GM12878 (cell line): Measurements from ENCODE around the gene LCAT. TPM values are rescaled to one million over a fixed set of nuclear protein-coding genes. Genes with fewer than 3 reads are reported as not detected.

Experiments used
- ATAC-seq: fragments of 200-7000 bp; cut with Tn5 transposase; 3 replicates; pipeline ENCODE4 v1.9.1; 2020; ENCODE audit warnings: mild to moderate bottlenecking, moderate library complexity
- BruUV-seq: library from RNA; stranded (reverse); fragments of 400-500 nt; replicated peaks from 2 replicates; lab custom pipeline; 2021; lab: Mats Ljungman, UMichigan
- CTCF ChIA-PET: fragments of 300-600 bp; sonication (Branson Sonifier 250); formaldehyde crosslinking; extraction: SDS; loops from one replicate; lab custom pipeline; 2021; ENCODE audit warnings: inconsistent platforms; lab: Yijun Ruan, JAX
- POLR2A ChIA-PET: fragments of 350-600 bp; formaldehyde crosslinking; extraction: SDS; loops from one replicate; lab custom pipeline; 2021; ENCODE audit warnings: inconsistent platforms; lab: Charles Lee
- RAD21 ChIA-PET: fragments of 300-600 bp; sonication (Branson Sonifier 250); formaldehyde crosslinking; loops from one replicate; lab custom pipeline; 2023; ENCODE audit warnings: antibody characterized with exemption; ENCODE audit not compliant: unreplicated experiment; lab: Charles Lee
- SMC1A ChIA-PET: fragments of 300-600 bp; sonication (Branson Sonifier 250); formaldehyde crosslinking; loops from one replicate; lab custom pipeline; 2023; ENCODE audit not compliant: unreplicated experiment, uncharacterized antibody; lab: Charles Lee
- DNase-seq: peaks from one replicate; pipeline ENCODE4 v3.0.0-alpha.2; 2011; ENCODE audit warnings: low read depth, low spot score
- FAIRE-seq: peaks from 3 replicates; lab custom pipeline; 2011; peaks lifted over from hg19 to GRCh38; lab: Jason Lieb, UNC
- H2AFZ ChIP-seq: 2 replicates; pipeline ENCODE4 v1.6.0; 2011; ENCODE audit warnings: low read depth, low read length, control low read depth; ENCODE audit not compliant: control insufficient read depth
- H3K27ac ChIP-seq: 2 replicates; pipeline ENCODE4 v1.5.1; 2011; ENCODE audit warnings: control low read depth; ENCODE audit not compliant: control insufficient read depth, insufficient read depth
- H3K27me3 ChIP-seq, 2 experiments: replicated peaks in 1 of 2; 2 replicates each; pipeline versions ENCODE4 v1.6.0 to v1.6.1; 2011; ENCODE audit warnings: low read length in 1 of 2; ENCODE audit not compliant: control insufficient read depth in 2 of 2, insufficient read depth in 2 of 2
- H3K36me3 ChIP-seq, 2 experiments: 2 replicates each; pipeline ENCODE4 v1.5.1; 2011; ENCODE audit warnings: low read length in 1 of 2; ENCODE audit not compliant: control insufficient read depth in 2 of 2, insufficient read depth in 2 of 2
- H3K4me1 ChIP-seq: 2 replicates; pipeline ENCODE4 v1.6.1; 2011; ENCODE audit warnings: mild to moderate bottlenecking, low read length, moderate library complexity, mixed read lengths; ENCODE audit not compliant: control insufficient read depth, insufficient read depth
- H3K4me2 ChIP-seq: 2 replicates; pipeline ENCODE4 v1.6.0; 2011; ENCODE audit warnings: control low read depth; ENCODE audit not compliant: control insufficient read depth, insufficient read depth
- H3K4me3 ChIP-seq: fragments of 200-600 bp; sonication (generic); 2 replicates; pipeline ENCODE4 v1.5.1; 2016
- H3K79me2 ChIP-seq: 2 replicates; pipeline ENCODE4 v1.6.0; 2011; ENCODE audit warnings: low read length; ENCODE audit not compliant: control insufficient read depth, insufficient read depth
- H3K9ac ChIP-seq: 2 replicates; pipeline ENCODE4 v1.8.0; 2011; ENCODE audit warnings: low read length, control low read depth, mixed read lengths; ENCODE audit not compliant: control insufficient read depth, insufficient read depth
- H3K9me3 ChIP-seq: replicated peaks from 3 replicates; pipeline ENCODE4 v1.5.1; 2011; ENCODE audit warnings: mild to moderate bottlenecking, low read length; ENCODE audit not compliant: control insufficient read depth, insufficient read depth
- H4K20me1 ChIP-seq: 2 replicates; pipeline ENCODE4 v1.6.0; 2011; ENCODE audit not compliant: control insufficient read depth, insufficient read depth
- GABPA ChIP-seq: IDR thresholded peaks from 2 replicates; pipeline ENCODE4 v1.6.1; 2014; ENCODE audit warnings: antibody characterized with exemption, low read depth, mild to moderate bottlenecking, inconsistent platforms
- SMAD5 ChIP-seq: IDR thresholded peaks from 2 replicates; pipeline ENCODE4 v1.6.1; 2016; ENCODE audit warnings: antibody characterized with exemption, low read depth
- WGBS: methylation state at CpG from one replicate; pipeline ENCODE4 v1.1.6; 2016; ENCODE audit warnings: low lambda C conversion rate; ENCODE audit not compliant: insufficient replicate concordance, insufficient coverage; ENCODE audit errors: missing lambda C conversion rate; 5-methylcytosine and 5-hydroxymethylcytosine counted together
- in situ Hi-C: fragments of 300-500 bp; cut with MboI; formaldehyde crosslinking; loops from 9 replicates; pipeline ENCODE4 v1.14.3; 2018; ENCODE audit warnings: mixed read lengths
- intact Hi-C: fragments of 100-400 bp; cut with micrococcal nuclease; formaldehyde crosslinking; loops from one replicate; pipeline ENCODE4 v1.14.2; 2022; ENCODE audit not compliant: unreplicated experiment
- polyA plus RNA-seq, 11 experiments: library from polyadenylated mRNA; depleted of rRNA in 4 of 11; unstranded in 6 of 11; stranded (reverse) in 5 of 11; fragments of >200 nt; fragmentation: Nextera tagmentation in 4 of 11; fragmentation: Illumina TruSeq in 1 of 11; extraction: Ambion mirVana in 4 of 11; extraction: Trizol in 1 of 11; gene quantifications; 1 replicate in 1 of 11; 2 replicates in 10 of 11; pipeline versions ENCODE4 v1.2.1 to v1.2.3, GENCODE V29; 2011 to 2016; ENCODE audit warnings: inconsistent platforms in 2 of 11, missing spikeins in 2 of 11, low read depth in 1 of 11
- total RNA-seq, 4 experiments: library from RNA; depleted of rRNA in 3 of 4; stranded (reverse); fragments of >200 nt in 3 of 4; fragmentation: Illumina TruSeq in 1 of 4; extraction: Trizol in 1 of 4; gene quantifications; 2 replicates each; pipeline versions ENCODE4 v1.2.1 to v1.2.3, GENCODE V29; 2013 to 2021
- TF ChIP-seq, protein P1 (sequence below): IDR thresholded peaks from 2 replicates; pipeline ENCODE4 v1.6.1; 2011; ENCODE audit warnings: borderline replicate concordance, low read depth, mild to moderate bottlenecking, moderate library complexity, low read length; ENCODE audit not compliant: insufficient read depth, poor library complexity, severe bottlenecking

LCAT gene
- total and polyA plus RNA-seq, 10 of the 15 experiments (the other 5 are each of a cell fraction or from before 2014, with no cell fraction given): 0.61 to 11.7 (median 3.3) TPM

DNA sequence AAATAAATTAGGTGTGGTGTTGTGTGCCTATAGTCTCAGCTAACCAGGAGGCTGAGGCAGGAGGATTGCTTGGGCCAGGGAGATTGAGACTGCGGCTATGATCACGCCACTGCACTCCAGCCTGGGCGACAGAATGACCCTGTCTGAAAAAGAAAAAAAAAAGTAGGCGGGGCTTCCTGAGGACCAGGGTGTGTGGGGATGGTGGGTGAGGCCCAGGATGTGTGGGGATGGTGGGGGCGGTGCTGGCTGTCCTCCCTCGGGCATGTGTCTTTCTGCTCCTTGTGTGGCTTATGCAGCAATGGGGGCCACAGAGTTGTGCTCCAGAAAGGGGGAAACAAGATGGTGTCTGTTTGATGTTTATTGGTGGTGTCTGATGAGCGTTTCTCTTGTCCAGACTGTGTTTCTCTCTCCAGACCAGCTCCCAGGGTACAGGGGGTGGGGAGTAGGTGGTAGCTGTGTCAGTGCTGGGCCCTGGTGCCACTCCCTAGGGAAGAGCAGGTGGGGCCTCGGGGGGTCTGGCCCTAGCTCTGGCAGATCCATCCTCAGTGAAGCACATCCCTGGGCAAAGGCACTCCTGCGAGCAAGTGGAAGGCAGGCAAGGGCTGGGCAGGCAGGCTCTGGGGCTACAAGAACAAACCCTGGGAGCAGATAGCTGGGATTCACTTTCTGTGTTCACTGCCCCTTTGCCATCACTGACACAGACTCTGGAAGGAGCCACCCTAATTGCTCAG, 2.3 kb downstream of the LCAT start:
- peaks cover 7% of the 10 kb centered on the region for H3K4me1 ChIP-seq
- DNase-seq (no peak), FAIRE-seq (no peak), ATAC-seq (peak; percentile 7; the same call in 2 of the 3 replicates)
- peaks cover 11% of the 10 kb centered on the region for H3K79me2 ChIP-seq
- no peaks in the 10 kb centered on the region for H4K20me1 ChIP-seq
- TF ChIP-seq GABPA (no peak), SMAD5 (0 out of 2 replicates have a peak, but pooled peaks have one; percentile 20)
- TF ChIP-seq, protein P1, sequence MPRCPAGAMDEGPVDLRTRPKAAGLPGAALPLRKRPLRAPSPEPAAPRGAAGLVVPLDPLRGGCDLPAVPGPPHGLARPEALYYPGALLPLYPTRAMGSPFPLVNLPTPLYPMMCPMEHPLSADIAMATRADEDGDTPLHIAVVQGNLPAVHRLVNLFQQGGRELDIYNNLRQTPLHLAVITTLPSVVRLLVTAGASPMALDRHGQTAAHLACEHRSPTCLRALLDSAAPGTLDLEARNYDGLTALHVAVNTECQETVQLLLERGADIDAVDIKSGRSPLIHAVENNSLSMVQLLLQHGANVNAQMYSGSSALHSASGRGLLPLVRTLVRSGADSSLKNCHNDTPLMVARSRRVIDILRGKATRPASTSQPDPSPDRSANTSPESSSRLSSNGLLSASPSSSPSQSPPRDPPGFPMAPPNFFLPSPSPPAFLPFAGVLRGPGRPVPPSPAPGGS: no peak
- POLR2A ChIA-PET: no interaction called here
- H3K27me3 ChIP-seq: no peaks in the 10 kb centered on the region
- H3K9me3 ChIP-seq: no peaks in the 10 kb centered on the region
- no peak overlapping the region for H2AFZ ChIP-seq
- peaks cover 0 to 11% of the 10 kb centered on the region in 2 experiments; a peak in 2 of 4 replicates for H3K36me3 ChIP-seq
- no peak overlapping the region for H3K4me3 ChIP-seq
- in situ Hi-C loops: no loop called here
- SMC1A ChIA-PET: interaction anchor here (0.9 to 1.0 kb wide), 2 partner anchors 23 to 424 kb away, joined by 3 to 4 read pairs; no protein-coding TSS in a partner anchor
- no peak overlapping the region for H3K27ac ChIP-seq
- no TSS peak for BruUV-seq
- 50% methylated on average over 9 of the region's 9 CpGs for WGBS
- no peak overlapping the region for H3K9ac ChIP-seq
- no peak overlapping the region for H3K4me2 ChIP-seq
- CTCF ChIA-PET: interaction anchor here (0.7 to 2.5 kb wide), 14 partner anchors 11 to 397 kb away, joined by 3 to 9 read pairs (median 4); partner anchors contain the start of gene NUTF2
- RAD21 ChIA-PET: interaction anchor here (1.1 kb wide), 1 partner anchor 80 kb away, joined by 3 read pairs; no protein-coding TSS in a partner anchor
- intact Hi-C loops: no loop called here
